Activated T-helper 9 cell treated with anti-CD3 and anti-CD28 coated beads, Interleukin-2, amount 50 U/mL, for 16 hours (primary cell): Measurements from ENCODE around the gene SELENOK.

Experiments used
- DNase-seq: peaks from one replicate; pipeline ENCODE4 v3.0.0-alpha.2; 2020; ENCODE audit warnings: low read depth

The SELENOK gene

DNA sequence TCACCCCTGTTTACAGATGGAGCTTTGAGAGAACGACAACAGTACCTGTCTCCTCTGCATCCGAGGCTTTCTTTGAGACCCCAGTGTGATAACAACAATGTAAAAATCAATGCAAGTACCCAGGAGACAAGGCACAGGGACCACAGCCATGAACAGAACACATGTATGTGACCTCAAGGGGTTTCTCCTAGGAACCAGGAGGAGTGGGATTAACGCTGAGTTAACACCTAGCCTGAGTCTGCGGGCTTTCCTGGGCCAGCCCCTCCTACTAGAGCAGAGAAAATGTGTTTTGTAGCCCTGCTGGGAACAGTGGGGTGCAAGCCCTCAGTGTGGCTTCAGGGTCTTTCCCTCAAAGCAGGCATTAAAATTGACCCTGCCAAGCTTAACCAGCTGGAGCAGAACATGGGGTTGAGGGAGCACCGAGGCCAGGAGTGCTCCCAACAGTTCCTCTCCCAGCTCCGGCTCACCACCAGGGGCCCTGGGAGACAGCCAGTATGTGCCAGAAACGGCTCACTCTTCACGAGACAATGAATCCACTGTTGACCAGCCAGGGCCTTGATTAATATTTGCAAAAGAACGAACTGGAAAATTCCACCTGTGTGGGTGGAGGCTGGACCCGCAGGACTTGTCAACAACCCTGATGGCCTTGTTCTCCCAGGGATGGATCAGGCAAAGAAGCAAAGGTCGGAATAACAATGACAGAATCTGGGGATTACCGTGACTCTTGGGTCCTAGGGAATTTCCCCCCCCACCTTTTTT is 49.0 kb downstream of the SELENOK start:
- no peak for DNase-seq

DNA sequence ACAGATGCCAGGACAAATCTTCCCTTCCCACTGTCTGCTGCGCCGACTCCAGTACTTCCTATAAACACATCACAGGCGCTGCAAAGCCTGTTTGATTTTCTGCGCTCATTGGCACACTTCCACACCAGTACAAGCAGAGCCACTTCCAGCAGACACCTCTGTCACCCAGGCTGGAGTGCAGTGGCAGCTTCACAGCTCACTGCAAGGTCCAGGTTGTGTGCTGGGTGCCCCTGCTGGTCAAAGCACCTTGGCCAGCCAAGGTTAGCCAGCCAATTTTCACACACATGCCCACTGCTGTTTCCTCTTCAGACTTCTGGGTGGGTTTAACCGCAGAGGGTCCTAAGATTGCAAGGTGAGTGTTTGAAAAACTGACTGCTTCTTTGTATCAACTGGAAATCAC is 50.4 kb downstream of the SELENOK start:
- no peak for DNase-seq

- DNase-seq = no peak
These were observed 54.3 kb downstream of the SELENOK start for GRCh38 chr3:53837331-53837730.

DNA sequence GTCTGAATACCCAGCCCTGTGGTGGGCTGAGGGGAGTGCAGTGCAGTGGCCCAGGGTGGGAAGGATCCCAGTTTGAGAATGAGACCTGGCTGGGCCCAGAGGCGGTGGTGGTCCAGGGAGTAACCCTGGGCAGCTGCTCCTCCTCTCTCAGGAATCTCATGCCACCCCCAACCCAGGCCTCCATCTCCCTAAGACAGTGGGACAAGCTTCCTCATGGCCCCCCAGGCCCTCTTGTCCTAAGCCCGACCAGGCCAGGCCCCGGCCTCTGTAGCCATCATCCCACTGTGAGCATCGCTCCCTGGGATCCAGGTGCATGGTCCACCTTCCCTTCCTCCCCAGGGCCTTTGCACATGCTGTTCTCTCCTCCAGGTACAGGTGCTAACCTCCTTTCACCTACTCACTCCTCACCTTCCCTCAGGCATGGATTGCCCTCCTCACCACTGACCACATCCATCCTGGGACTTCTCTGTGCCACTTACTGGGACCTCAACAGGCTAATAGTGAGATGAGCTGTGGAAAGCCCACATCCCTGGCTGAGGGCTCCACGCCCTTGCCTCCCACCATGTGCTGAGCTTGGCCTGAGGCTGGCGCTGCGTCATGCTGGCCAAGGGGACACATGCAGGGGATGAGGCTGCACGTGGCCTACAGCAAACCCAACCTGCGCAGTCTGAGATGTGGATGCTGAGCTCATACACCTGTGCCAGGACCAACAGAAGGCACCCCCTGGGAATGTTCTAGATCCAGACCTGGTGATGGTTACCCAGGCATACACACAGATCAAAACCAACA is 55.4 kb downstream of the SELENOK start:
- DNase-seq = no peak

DNA sequence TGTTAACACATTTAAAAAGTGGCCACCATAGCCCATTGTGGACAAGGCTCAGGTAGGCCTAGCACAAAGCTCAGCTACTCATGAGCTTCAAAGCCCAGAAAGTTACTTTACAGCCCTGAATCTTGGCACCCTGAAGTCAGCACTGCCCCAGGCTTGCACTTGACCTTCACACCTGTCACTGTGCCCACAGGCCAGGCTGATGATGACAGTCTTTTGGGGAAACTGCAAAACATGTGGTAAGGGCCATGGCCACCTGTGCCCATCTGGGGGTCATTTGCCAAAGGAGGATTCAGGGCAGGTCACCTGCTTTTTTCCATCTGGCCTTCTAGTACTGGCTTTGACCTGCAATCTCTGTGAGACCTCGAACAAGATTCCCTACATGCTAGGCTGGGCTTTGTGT is 56.4 kb downstream of the SELENOK start:
- no peak for DNase-seq

- DNase-seq = no peak
These were observed 57.1 kb downstream of the SELENOK start for GRCh38 chr3:53834429-53835095.
